Neuron (in vitro differentiated cells): ENCODE results near the gene ATXN7L1.

Experiments
- H2AFZ ChIP-seq: one replicate; pipeline ENCODE4 v1.6.1; 2013; ENCODE audit warnings: low read depth, mild to moderate bottlenecking, inconsistent platforms, low read length, moderate library complexity
- H3K27me3 ChIP-seq: one replicate; pipeline ENCODE4 v1.6.1; 2013; ENCODE audit warnings: low read length; ENCODE audit not compliant: insufficient read depth
- H3K36me3 ChIP-seq: one replicate; pipeline ENCODE4 v1.6.1; 2013; ENCODE audit warnings: low read length; ENCODE audit not compliant: insufficient read depth
- H3K4me1 ChIP-seq: one replicate; pipeline ENCODE4 v1.6.1; 2013; ENCODE audit warnings: low read length; ENCODE audit not compliant: insufficient read depth
- H3K4me3 ChIP-seq: 2 replicates; pipeline ENCODE4 v1.5.1; 2013; ENCODE audit warnings: mild to moderate bottlenecking, low read length, moderate library complexity
- H3K9me3 ChIP-seq: one replicate; pipeline ENCODE4 v1.6.1; 2013; ENCODE audit warnings: low read length

Gene ATXN7L1

GRCh38 chr7:105638334-105638733, 238.1 kb downstream of the ATXN7L1 start:
- Histone ChIP-seq H3K9me3 (no peaks in the 10 kb centered on the region), H2AFZ (peak overlapping the region; percentile 4), H3K4me3 (peak overlapping the region; percentile 43), H3K4me1 (peaks cover 32% of the 10 kb centered on the region), H3K36me3 (peaks cover 20% of the 10 kb centered on the region), H3K27me3 (no peaks in the 10 kb centered on the region)

DNA sequence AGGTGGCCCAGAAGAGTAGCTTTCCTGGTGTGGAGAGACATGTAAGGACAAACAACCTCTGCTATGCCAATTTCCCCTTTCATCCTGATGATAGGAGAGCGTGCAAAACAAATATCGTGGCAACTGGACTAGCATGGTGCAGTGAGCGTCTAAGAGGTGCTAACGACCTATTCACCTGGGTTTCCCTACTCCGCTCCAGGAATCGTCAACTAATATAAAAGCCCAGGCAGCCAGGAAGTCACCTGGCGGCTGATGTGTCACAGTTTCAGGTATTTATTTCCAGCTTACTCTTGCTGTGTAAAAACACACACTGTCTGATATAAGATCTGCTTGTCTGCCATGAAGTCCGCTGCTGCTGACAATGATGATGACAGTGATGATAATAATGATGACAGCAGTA, 238.6 kb downstream of the ATXN7L1 start:
- peaks cover 31% of the 10 kb centered on the region for H3K4me1 ChIP-seq
- H2AFZ ChIP-seq: no peak overlapping the region
- peak overlapping the region; percentile 43 for H3K4me3 ChIP-seq

GRCh38 chr7:105636982-105637381, 239.4 kb downstream of the ATXN7L1 start:
- Histone ChIP-seq H3K4me3 (no peak overlapping the region), H3K4me1 (peaks cover 31% of the 10 kb centered on the region), H3K27me3 (no peaks in the 10 kb centered on the region), H3K36me3 (peaks cover 16% of the 10 kb centered on the region), H2AFZ (no peak overlapping the region), H3K9me3 (no peaks in the 10 kb centered on the region)

More for the DNA sequence above, 238.6 kb downstream of the ATXN7L1 start:
- Histone ChIP-seq H3K9me3 (no peaks in the 10 kb centered on the region), H3K36me3 (peaks cover 20% of the 10 kb centered on the region), H3K27me3 (no peaks in the 10 kb centered on the region)

- H3K9me3 ChIP-seq: no peaks in the 10 kb centered on the region
- H3K27me3 ChIP-seq: no peaks in the 10 kb centered on the region
- H3K4me1 ChIP-seq: peaks cover 25% of the 10 kb centered on the region
- H3K4me3 ChIP-seq: no peak overlapping the region
- peaks cover 25% of the 10 kb centered on the region for H3K36me3 ChIP-seq
- H2AFZ ChIP-seq: no peak overlapping the region
These were observed 241.2 kb downstream of the ATXN7L1 start for GRCh38 chr7:105635197-105635596.

DNA sequence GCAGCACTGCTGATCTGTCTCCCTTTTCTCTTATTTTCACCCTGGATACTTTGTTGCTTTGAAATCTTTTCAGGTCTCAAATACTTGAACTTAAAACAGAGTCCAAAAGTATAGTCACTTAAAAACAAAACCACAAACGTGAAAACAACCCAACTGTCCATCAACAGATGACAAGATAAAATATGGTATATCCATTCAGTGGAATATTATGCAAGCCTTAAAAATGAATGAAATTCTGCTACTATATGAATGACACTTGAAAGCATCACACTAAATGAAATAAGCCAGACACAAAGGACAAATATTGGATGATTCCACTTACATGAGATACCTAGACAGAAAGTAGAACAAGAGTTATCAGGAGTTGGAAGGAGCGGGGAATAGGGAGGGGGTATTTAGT, 250.4 kb downstream of the ATXN7L1 start:
- H3K4me3 ChIP-seq: no peak overlapping the region
- H3K27me3 ChIP-seq: no peaks in the 10 kb centered on the region
- peaks cover 30% of the 10 kb centered on the region for H3K36me3 ChIP-seq
- no peak overlapping the region for H2AFZ ChIP-seq
- peaks cover 9% of the 10 kb centered on the region for H3K9me3 ChIP-seq
- no peaks in the 10 kb centered on the region for H3K4me1 ChIP-seq

DNA sequence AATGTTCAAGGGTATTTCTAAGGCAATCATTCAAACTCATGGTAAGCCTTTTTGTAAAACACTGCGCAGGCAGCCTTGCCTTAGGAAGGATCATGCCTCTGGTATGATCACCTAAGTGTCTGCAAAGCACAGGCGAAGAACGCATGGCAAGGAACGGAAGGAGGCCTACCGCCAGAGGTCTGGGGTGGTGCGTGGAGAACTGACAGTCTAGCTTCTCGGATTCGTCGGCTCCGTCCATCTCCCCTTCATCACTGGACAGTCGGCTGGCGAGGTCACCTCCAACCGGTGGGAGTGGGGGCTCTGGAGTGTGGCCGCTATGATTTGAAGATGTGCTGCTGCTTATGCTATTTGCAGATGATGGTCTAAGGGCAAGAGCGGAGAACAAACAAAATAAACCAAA, 252.5 kb downstream of the ATXN7L1 start:
- no peaks in the 10 kb centered on the region for H3K4me1 ChIP-seq
- no peaks in the 10 kb centered on the region for H3K27me3 ChIP-seq
- peaks cover 30% of the 10 kb centered on the region for H3K36me3 ChIP-seq
- H3K4me3 ChIP-seq: no peak overlapping the region
- no peak overlapping the region for H2AFZ ChIP-seq
- peaks cover 9% of the 10 kb centered on the region for H3K9me3 ChIP-seq

GRCh38 chr7:105623378-105623777, 253.0 kb downstream of the ATXN7L1 start:
- Histone ChIP-seq H3K4me1 (no peaks in the 10 kb centered on the region), H3K36me3 (peaks cover 33% of the 10 kb centered on the region), H3K9me3 (peaks cover 9% of the 10 kb centered on the region), H2AFZ (no peak overlapping the region), H3K27me3 (no peaks in the 10 kb centered on the region), H3K4me3 (no peak overlapping the region)

GRCh38 chr7:105622106-105622731, 254.2 kb downstream of the ATXN7L1 start:
- Histone ChIP-seq H3K4me3 (no peak overlapping the region), H2AFZ (no peak overlapping the region), H3K27me3 (no peaks in the 10 kb centered on the region), H3K36me3 (peaks cover 44% of the 10 kb centered on the region), H3K4me1 (no peaks in the 10 kb centered on the region), H3K9me3 (peaks cover 9% of the 10 kb centered on the region)

DNA sequence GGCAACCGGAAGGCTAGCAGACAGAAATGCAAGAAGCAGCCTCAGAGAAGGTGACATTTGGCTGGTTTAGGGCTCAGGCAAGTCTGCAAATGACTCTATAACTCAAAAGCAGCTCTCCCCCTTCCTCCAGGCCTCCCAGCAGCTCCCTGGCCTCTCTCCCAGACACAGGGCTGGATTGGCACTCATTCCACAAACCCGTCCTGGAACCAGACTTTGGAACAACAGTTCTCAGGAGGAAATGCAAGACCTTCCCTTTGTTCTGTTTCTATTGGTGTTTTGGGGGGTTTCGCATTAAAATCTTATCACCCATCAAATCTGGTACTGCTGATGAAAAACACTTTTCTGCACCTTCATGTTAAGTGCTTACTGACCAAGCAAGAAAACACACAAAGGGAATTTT, 254.8 kb downstream of the ATXN7L1 start:
- H3K4me3 ChIP-seq: no peak overlapping the region
- H2AFZ ChIP-seq: no peak overlapping the region
- H3K4me1 ChIP-seq: no peaks in the 10 kb centered on the region
- H3K9me3 ChIP-seq: peaks cover 9% of the 10 kb centered on the region
- H3K27me3 ChIP-seq: no peaks in the 10 kb centered on the region
- peaks cover 47% of the 10 kb centered on the region for H3K36me3 ChIP-seq

DNA sequence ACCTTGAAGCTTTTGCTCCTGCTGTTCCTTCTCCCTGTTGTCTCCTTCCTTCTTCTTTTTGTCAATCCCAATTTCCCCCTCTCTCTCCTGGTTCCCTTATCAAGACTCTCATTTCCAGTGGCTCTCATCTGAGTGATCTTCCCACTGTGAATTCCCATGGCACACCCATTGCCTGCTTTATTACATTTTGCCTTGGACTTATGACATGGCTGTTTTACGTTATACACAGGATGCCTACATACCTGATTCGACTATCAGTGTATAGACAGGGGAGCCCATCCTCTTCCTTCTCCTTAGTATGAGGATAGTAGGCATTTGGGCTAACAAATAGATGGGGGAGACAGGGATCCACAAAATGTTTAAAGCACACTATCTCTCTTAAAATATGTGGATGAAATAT, 255.2 kb downstream of the ATXN7L1 start:
- Histone ChIP-seq H3K27me3 (no peaks in the 10 kb centered on the region), H3K36me3 (peaks cover 47% of the 10 kb centered on the region), H3K4me3 (no peak overlapping the region), H3K4me1 (no peaks in the 10 kb centered on the region), H2AFZ (no peak overlapping the region), H3K9me3 (peaks cover 6% of the 10 kb centered on the region)

- Histone ChIP-seq H3K4me3 (no peak overlapping the region), H3K27me3 (no peaks in the 10 kb centered on the region), H3K36me3 (peaks cover 51% of the 10 kb centered on the region), H3K9me3 (no peaks in the 10 kb centered on the region), H3K4me1 (no peaks in the 10 kb centered on the region), H2AFZ (no peak overlapping the region)
These were observed 256.8 kb downstream of the ATXN7L1 start for GRCh38 chr7:105619590-105619989.

- Histone ChIP-seq H3K4me3 (no peak overlapping the region), H3K36me3 (peaks cover 52% of the 10 kb centered on the region), H3K4me1 (no peaks in the 10 kb centered on the region), H3K9me3 (no peaks in the 10 kb centered on the region), H2AFZ (no peak overlapping the region), H3K27me3 (no peaks in the 10 kb centered on the region)
These were observed 258.4 kb downstream of the ATXN7L1 start for GRCh38 chr7:105618016-105618296.

DNA sequence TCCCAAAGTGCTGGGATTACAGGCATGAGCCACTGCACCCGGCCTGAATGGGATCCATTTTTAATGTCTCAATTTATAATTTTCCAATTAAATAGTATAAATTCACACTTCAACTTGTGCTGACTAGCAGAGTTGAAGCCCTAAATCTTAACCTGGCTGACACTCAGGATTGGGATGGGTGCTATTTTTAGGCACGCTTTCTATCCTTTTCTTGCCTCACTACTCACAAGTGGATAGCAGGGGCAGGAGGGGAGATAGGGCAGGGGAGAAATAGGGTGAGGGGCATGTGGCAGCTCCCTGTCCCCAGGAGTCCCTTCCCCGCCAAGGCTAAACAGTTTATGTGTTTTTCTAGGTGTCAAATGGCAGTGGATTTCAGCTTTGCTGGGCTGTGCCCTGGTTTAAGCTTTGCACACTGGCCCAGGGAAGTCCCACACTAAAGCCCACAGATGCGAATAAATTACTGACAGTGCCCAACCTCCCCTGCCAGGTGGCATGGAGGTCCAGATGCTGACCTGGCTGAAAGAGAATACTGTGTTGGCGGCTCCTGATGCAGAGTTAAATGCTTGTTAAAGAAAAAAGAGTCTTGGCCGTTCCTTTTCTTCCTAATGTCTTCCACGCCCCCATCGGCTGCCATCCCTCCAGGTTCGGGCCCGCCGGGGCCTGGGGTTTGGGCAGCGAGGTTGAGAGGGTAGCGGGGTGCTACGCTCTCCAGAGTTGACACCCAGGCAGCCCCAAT, 259.0 kb downstream of the ATXN7L1 start:
- no peak overlapping the region for H2AFZ ChIP-seq
- H3K27me3 ChIP-seq: no peaks in the 10 kb centered on the region
- no peaks in the 10 kb centered on the region for H3K9me3 ChIP-seq
- H3K4me3 ChIP-seq: no peak overlapping the region
- no peaks in the 10 kb centered on the region for H3K4me1 ChIP-seq
- peaks cover 49% of the 10 kb centered on the region for H3K36me3 ChIP-seq
